ENCODE measurements around the gene LIFR.

DNA sequence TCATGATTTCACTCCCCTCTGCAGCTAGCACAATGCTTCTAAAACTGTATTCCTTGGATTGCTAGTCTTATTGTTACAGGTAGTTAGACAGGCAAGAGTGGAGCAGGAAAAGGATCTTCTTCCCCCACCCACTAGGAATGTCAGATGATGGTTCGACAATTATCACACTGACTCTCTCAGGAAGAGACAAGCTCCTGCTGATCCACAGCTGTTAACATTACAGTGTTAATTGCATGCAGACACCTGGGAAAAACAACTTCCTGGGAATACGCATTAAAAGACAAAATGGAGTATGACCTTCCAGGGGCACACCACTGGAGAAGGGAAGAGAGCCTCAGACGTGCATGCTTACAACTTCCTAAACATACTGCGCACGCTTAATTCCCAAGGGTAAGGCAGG is 46.2 kb upstream of the LIFR start:
- TF ChIP-seq, protein P1, sequence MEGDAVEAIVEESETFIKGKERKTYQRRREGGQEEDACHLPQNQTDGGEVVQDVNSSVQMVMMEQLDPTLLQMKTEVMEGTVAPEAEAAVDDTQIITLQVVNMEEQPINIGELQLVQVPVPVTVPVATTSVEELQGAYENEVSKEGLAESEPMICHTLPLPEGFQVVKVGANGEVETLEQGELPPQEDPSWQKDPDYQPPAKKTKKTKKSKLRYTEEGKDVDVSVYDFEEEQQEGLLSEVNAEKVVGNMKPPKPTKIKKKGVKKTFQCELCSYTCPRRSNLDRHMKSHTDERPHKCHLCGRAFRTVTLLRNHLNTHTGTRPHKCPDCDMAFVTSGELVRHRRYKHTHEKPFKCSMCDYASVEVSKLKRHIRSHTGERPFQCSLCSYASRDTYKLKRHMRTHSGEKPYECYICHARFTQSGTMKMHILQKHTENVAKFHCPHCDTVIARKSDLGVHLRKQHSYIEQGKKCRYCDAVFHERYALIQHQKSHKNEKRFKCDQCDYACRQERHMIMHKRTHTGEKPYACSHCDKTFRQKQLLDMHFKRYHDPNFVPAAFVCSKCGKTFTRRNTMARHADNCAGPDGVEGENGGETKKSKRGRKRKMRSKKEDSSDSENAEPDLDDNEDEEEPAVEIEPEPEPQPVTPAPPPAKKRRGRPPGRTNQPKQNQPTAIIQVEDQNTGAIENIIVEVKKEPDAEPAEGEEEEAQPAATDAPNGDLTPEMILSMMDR (conservative IDR thresholded peaks at IDR 0.05; ENCODE audit: low read depth, low read length): no peak
- no peak for TF ChIP-seq EZH2 (IDR thresholded peaks at IDR 0.05; ENCODE audit: borderline replicate concordance, low read depth, low read length, poor library complexity, severe bottlenecking)

Measured in A673 (cell line).